Dendritic cell treated with granulocyte-macrophage colony-stimulating factor and Interleukin-4, amounts not matched to agents 40 ng/mL and 50 ng/mL, for 4 days (primary cell): ENCODE results near the gene KISS1R.

Experiments used
- H3K27ac Mint-ChIP-seq: one replicate; pipeline ENCODE4 v1.8.0; 2022; ENCODE audit warnings: mild to moderate bottlenecking, mixed read lengths
- H3K27me3 Mint-ChIP-seq: one replicate; pipeline ENCODE4 v1.8.0; 2022; ENCODE audit warnings: mild to moderate bottlenecking, mixed read lengths
- H3K36me3 Mint-ChIP-seq: one replicate; pipeline ENCODE4 v1.8.0; 2022; ENCODE audit warnings: low read depth, mixed read lengths
- H3K4me1 Mint-ChIP-seq: one replicate; pipeline ENCODE4 v1.8.0; 2022; ENCODE audit warnings: low read depth, mixed read lengths
- H3K4me3 Mint-ChIP-seq: one replicate; pipeline ENCODE4 v1.8.0; 2022; ENCODE audit warnings: mild to moderate bottlenecking, moderate library complexity, mixed read lengths
- H3K9me3 Mint-ChIP-seq: one replicate; pipeline ENCODE4 v1.8.0; 2022; ENCODE audit warnings: mixed read lengths
- intact Hi-C: fragments of 100-400 bp; cut with micrococcal nuclease; formaldehyde crosslinking; loops from one replicate; pipeline ENCODE4 v1.15.0; 2022

The KISS1R gene

DNA sequence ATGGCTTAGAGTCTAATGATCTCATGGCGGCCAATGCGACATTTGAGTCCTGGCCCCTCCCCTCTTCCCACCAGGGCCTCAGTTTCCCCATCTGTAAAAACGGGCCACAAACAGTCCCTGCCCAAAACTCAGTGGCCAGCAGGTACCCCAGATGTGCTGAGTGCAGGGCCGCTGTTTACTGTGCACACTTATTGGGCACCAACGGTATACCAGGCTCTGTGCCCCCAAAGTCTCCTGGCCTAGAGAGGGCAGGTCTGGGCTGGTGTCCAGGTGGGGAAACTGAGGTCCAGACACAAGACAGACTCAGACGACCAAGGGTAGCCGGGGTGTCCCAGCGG, 43.4 kb downstream of the KISS1R start:
- Mint-ChIP-seq H3K4me3 (no peak overlapping the region), H3K4me1 (peaks cover 55% of the 10 kb centered on the region), H3K9me3 (no peaks in the 10 kb centered on the region), H3K36me3 (peaks cover 98% of the 10 kb centered on the region), H3K27ac (no peak overlapping the region), H3K27me3 (no peaks in the 10 kb centered on the region)
- intact Hi-C loops, result no loop called here

DNA sequence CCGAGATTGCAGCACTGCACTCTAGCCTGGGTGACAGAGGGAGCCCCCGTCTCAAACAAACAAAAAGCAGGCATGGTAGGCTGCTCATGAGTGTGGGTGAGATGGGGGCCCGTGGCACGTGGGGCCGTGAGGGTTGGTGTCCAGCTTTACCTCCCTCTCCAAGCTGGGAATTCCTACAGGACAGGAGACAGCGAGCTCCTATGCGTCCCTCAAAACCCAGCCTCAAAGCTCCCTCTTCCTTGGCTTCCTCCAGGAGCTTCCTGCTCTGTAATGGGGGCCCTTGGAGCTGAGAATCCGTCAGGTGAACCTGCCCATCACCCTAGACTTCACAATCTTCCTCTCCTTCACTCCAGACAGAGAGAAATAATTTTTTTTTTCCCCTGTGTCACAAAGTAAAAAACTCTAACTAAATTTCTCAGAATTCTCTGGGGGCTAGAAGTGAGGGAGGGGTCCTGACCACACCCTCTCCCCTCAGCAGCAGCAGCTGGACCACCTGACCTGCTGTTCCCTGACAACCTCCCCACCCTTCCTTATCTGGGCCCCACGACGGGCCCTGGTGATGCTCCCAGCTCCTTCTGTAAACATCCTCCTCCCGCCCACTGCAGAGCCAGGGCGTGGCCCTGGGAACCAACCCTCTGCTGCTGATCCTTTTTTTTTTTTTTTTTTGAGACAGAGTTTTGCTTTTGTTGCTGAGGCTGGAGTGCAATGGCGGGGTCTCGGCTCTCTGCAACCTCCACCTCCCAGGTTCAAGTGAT, 44.9 kb downstream of the KISS1R start:
- Mint-ChIP-seq H3K27ac (peak overlapping the region; percentile 60), H3K4me3 (no peak overlapping the region), H3K4me1 (peaks cover 48% of the 10 kb centered on the region), H3K27me3 (no peaks in the 10 kb centered on the region), H3K9me3 (no peaks in the 10 kb centered on the region), H3K36me3 (peaks cover 98% of the 10 kb centered on the region)
- intact Hi-C loops, result no loop called here

DNA sequence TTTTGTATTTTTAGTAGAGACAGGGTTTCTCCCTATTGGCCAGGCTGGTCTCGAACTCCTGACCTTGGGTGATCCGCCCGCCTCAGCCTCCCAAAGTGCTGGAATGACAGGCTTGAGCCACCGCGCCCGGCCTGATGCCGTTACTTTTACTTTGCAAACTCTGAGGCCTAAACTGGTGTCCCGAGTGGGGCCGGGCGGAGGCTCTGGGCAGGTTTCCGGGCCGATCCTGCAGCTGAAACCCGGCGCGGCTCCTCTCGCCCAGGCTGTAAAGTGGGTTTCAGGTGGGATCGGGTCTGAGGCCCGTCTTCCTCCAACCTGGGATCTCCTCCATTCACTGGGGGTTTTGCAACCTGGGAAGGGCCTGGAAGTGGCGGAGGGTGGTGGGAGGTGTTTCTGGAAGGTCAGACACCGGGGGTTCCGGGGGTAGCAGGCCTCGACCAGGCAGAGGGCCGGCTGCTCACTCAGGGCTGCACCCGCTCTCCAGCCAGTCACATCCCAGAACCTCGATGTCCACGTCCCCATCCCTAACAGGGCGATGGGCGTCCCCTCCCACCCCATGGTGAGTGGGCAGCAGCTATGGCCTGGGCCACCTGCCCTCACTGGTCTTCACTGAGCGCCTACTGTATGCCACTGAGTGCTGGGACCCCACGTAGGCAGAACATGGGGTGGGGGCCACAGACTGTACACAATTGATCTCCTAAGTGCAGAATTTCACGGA, 45.7 kb downstream of the KISS1R start:
- Mint-ChIP-seq H3K36me3 (peaks cover 100% of the 10 kb centered on the region), H3K4me3 (no peak overlapping the region), H3K27me3 (no peaks in the 10 kb centered on the region), H3K9me3 (no peaks in the 10 kb centered on the region), H3K27ac (no peak overlapping the region), H3K4me1 (peaks cover 40% of the 10 kb centered on the region)
- intact Hi-C loops, result no loop called here

DNA sequence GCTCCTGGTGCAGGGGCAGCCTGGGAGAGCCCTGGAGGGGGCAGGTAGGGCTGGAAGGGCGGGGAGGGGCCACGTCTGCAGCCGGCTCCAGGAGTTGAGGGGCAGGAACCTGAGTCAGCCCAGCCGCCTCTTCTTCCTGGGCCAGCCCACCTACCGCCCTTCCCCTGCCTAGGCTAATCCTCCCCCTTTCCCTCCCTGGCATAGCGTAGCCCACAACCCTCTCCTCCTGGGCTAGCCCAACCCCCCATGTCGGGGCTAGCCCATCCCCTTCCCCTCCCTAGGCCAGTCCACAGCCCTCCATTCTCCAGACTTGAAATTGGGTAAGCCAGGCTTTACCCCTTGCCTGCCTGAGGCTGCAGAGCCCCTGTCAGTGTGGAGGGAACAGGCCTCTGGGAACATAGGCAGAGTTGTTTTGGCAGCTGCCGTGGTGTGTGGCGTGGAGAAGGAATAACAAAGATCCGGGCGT, 46.4 kb downstream of the KISS1R start:
- intact Hi-C loops, result no loop called here
- Mint-ChIP-seq H3K27me3 (no peaks in the 10 kb centered on the region), H3K4me3 (no peak overlapping the region), H3K36me3 (peaks cover 100% of the 10 kb centered on the region), H3K27ac (no peak overlapping the region), H3K9me3 (no peaks in the 10 kb centered on the region), H3K4me1 (peaks cover 36% of the 10 kb centered on the region)

DNA sequence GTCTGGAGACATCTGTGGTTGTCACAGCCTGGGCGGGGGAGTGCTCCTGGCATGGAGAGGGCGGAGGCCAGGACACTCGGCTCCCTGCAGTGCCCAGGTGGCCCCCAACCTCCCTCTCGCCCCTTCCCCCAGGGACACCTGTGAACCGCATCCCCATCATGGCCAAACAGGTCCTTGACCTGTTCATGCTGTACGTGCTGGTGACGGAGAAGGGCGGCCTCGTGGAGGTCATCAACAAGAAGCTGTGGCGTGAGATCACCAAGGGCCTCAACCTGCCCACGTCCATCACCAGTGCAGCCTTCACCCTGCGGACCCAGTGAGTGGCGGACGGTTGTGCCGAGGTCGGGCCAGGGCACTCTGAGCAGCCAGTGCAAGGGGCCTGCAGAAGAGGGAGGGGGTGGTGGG, 47.0 kb downstream of the KISS1R start:
- Mint-ChIP-seq H3K36me3 (peaks cover 100% of the 10 kb centered on the region), H3K27ac (no peak overlapping the region), H3K4me1 (peaks cover 30% of the 10 kb centered on the region)

DNA sequence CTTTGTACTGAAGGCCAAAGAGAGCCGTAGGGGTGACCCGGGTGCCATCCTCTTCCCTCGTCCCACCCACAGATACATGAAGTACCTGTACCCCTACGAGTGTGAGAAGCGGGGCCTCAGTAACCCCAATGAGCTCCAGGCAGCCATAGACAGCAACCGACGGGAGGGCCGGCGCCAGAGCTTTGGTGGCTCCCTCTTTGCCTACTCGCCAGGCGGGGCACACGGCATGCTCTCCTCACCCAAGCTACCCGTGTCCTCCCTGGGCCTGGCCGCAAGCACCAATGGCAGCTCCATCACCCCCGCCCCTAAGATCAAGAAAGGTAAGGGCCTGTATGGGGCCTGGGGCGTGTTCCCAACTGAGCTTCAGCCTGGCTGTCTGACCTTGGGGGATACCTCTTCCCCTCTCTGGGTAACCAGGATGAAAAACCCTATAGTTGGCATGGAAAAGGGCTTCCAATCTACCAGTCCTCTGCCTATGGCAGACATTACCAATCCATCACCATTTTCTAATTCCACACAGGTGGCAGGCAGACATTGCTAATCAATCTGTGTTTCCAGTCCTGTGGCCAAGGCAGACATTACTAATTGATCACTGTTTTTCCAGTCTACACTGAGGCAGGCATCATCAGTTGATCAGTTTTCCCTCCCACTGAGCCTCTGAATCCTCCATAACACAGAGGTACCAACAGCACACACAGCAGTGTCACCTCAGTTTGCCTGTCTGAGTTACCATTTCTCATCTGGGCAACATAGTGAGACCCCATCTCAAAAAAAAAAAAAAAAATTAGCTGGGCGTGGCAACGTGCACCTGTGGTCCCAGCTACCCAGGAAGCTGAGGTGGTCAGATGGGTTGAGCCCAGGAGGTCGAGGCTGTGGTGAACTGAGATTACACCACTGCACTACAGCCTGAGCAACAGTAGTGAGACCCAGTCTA, 47.9 kb downstream of the KISS1R start:
- no peak overlapping the region for H3K4me3 Mint-ChIP-seq
- intact Hi-C loops, result no loop called here
- H3K27ac Mint-ChIP-seq, result no peak overlapping the region
- H3K9me3 Mint-ChIP-seq, result no peaks in the 10 kb centered on the region
- peaks cover 22% of the 10 kb centered on the region for H3K4me1 Mint-ChIP-seq
- peaks cover 100% of the 10 kb centered on the region for H3K36me3 Mint-ChIP-seq
- no peaks in the 10 kb centered on the region for H3K27me3 Mint-ChIP-seq

More for the DNA sequence above, 47.0 kb downstream of the KISS1R start:
- H3K4me3 Mint-ChIP-seq, result no peak overlapping the region
- no peaks in the 10 kb centered on the region for H3K27me3 Mint-ChIP-seq
- no peaks in the 10 kb centered on the region for H3K9me3 Mint-ChIP-seq
- intact Hi-C loops, result no loop called here

DNA sequence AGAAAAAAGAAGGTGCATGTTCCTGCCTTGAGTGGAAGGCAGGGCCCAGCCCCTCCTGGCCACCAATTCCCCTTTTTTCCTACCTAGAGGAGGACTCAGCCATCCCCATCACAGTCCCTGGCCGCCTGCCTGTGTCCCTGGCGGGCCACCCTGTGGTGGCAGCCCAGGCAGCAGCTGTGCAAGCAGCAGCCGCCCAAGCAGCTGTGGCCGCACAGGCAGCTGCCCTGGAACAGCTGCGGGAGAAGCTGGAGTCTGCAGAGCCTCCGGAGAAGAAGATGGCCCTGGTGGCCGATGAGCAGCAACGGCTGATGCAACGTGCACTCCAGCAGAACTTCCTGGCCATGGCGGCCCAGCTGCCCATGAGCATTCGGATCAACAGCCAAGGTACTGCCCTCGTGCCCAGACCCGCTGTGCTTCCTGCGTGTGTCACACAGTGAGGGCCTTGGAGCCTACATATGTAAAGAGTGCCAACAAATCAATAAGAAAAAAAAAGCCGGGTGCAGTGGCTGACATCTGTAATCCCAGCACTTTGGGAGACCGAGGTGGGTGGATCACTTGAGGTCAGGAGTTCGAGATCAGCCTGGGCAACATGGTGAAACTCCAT, 49.5 kb downstream of the KISS1R start:
- intact Hi-C loops, result no loop called here
- no peak overlapping the region for H3K4me3 Mint-ChIP-seq
- no peaks in the 10 kb centered on the region for H3K27me3 Mint-ChIP-seq
- peaks cover 15% of the 10 kb centered on the region for H3K4me1 Mint-ChIP-seq
- H3K27ac Mint-ChIP-seq, result no peak overlapping the region
- H3K36me3 Mint-ChIP-seq, result peaks cover 100% of the 10 kb centered on the region
- H3K9me3 Mint-ChIP-seq, result no peaks in the 10 kb centered on the region
